ENCODE results near the gene MUC16.

GRCh38 chr19:9000933-9001332, 9.3 kb downstream of the MUC16 start:
- no peak for TF ChIP-seq JUN (CRISPR knock-in tag; IDR thresholded peaks at IDR 0.05)
- no peak for TF ChIP-seq ZNF317 (CRISPR knock-in tag; IDR thresholded peaks at IDR 0.05)
- no peak for TF ChIP-seq STAG1 (CRISPR knock-in tag; IDR thresholded peaks at IDR 0.05)
- TF ChIP-seq, protein P1, sequence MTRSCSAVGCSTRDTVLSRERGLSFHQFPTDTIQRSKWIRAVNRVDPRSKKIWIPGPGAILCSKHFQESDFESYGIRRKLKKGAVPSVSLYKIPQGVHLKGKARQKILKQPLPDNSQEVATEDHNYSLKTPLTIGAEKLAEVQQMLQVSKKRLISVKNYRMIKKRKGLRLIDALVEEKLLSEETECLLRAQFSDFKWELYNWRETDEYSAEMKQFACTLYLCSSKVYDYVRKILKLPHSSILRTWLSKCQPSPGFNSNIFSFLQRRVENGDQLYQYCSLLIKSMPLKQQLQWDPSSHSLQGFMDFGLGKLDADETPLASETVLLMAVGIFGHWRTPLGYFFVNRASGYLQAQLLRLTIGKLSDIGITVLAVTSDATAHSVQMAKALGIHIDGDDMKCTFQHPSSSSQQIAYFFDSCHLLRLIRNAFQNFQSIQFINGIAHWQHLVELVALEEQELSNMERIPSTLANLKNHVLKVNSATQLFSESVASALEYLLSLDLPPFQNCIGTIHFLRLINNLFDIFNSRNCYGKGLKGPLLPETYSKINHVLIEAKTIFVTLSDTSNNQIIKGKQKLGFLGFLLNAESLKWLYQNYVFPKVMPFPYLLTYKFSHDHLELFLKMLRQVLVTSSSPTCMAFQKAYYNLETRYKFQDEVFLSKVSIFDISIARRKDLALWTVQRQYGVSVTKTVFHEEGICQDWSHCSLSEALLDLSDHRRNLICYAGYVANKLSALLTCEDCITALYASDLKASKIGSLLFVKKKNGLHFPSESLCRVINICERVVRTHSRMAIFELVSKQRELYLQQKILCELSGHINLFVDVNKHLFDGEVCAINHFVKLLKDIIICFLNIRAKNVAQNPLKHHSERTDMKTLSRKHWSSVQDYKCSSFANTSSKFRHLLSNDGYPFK (CRISPR knock-in tag; IDR thresholded peaks at IDR 0.05; ENCODE audit: borderline replicate concordance) = no peak
- TF ChIP-seq, protein P2, sequence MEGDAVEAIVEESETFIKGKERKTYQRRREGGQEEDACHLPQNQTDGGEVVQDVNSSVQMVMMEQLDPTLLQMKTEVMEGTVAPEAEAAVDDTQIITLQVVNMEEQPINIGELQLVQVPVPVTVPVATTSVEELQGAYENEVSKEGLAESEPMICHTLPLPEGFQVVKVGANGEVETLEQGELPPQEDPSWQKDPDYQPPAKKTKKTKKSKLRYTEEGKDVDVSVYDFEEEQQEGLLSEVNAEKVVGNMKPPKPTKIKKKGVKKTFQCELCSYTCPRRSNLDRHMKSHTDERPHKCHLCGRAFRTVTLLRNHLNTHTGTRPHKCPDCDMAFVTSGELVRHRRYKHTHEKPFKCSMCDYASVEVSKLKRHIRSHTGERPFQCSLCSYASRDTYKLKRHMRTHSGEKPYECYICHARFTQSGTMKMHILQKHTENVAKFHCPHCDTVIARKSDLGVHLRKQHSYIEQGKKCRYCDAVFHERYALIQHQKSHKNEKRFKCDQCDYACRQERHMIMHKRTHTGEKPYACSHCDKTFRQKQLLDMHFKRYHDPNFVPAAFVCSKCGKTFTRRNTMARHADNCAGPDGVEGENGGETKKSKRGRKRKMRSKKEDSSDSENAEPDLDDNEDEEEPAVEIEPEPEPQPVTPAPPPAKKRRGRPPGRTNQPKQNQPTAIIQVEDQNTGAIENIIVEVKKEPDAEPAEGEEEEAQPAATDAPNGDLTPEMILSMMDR (CRISPR knock-in tag; IDR thresholded peaks at IDR 0.05) = no peak
- no peak for TF ChIP-seq RFX5 (IDR thresholded peaks at IDR 0.05; ENCODE audit: low read depth, low read length)
- no peak for TF ChIP-seq BHLHE40 (IDR thresholded peaks at IDR 0.05; ENCODE audit: low read length)
- no peak for TF ChIP-seq HMG20B (CRISPR knock-in tag; conservative IDR thresholded peaks at IDR 0.05)
- TF ChIP-seq ZNF615 (CRISPR knock-in tag; IDR thresholded peaks at IDR 0.05; ENCODE audit: borderline replicate concordance) = no peak
